ENCODE measurements around the gene DYNC1I1. TPM values are rescaled to one million over a fixed set of nuclear protein-coding genes. Genes with fewer than 3 reads are reported as not detected.
A peak's percentile ranks its signal among the peaks of the same experiment; 100 is the strongest.

The DYNC1I1 gene
- polyA plus RNA-seq, 1 experiment: 0.11 TPM

- no peaks in the 10 kb centered on the region for H3K36me3 ChIP-seq (ENCODE audit: control insufficient read depth, insufficient read depth, low read length)
- H3K4me3 ChIP-seq (ENCODE audit: low read depth, low read length): no peak overlapping the region
- ChIA-PET POLR2A (no interaction called here), CTCF (interaction anchor here (0.6 to 1.2 kb wide), 3 partner anchors 13 to 1853 kb away, joined by 3 to 5 read pairs (median 3); no protein-coding TSS in a partner anchor)
- H3K27me3 ChIP-seq (ENCODE audit: control insufficient read depth, insufficient read depth, low read length): no peaks in the 10 kb centered on the region
- DNase-seq (ENCODE audit: low read depth): no peak
- no peak for TF ChIP-seq CTCF (IDR thresholded peaks at IDR 0.05; ENCODE audit: insufficient read depth, low read depth, low read length)
Observed at GRCh38 chr7:96088579-96088978, 316.2 kb downstream of the DYNC1I1 start.

GRCh38 chr7:96089511-96089910 is 317.2 kb downstream of the DYNC1I1 start:
- H3K36me3 ChIP-seq (ENCODE audit: control insufficient read depth, insufficient read depth, low read length): no peaks in the 10 kb centered on the region
- CTCF ChIA-PET: interaction anchor here (0.6 to 0.7 kb wide), 2 partner anchors 243 to 1824 kb away, joined by 3 read pairs; no protein-coding TSS in a partner anchor

GRCh38 chr7:96090756-96091155 is 318.4 kb downstream of the DYNC1I1 start:
- no peak for DNase-seq (ENCODE audit: low read depth)
- CTCF ChIA-PET: no interaction called here
- TF ChIP-seq CTCF (IDR thresholded peaks at IDR 0.05; ENCODE audit: insufficient read depth, low read depth, low read length): no peak
- no peaks in the 10 kb centered on the region for H3K36me3 ChIP-seq (ENCODE audit: control insufficient read depth, insufficient read depth, low read length)
- POLR2A ChIA-PET: no interaction called here
- H3K27me3 ChIP-seq (ENCODE audit: control insufficient read depth, insufficient read depth, low read length): no peaks in the 10 kb centered on the region
- H3K4me3 ChIP-seq (ENCODE audit: low read depth, low read length): no peak overlapping the region

More at GRCh38 chr7:96089511-96089910, 317.2 kb downstream of the DYNC1I1 start:
- no peak for TF ChIP-seq CTCF (IDR thresholded peaks at IDR 0.05; ENCODE audit: insufficient read depth, low read depth, low read length)
- POLR2A ChIA-PET: no interaction called here
- no peaks in the 10 kb centered on the region for H3K27me3 ChIP-seq (ENCODE audit: control insufficient read depth, insufficient read depth, low read length)
- no peak overlapping the region for H3K4me3 ChIP-seq (ENCODE audit: low read depth, low read length)
- DNase-seq (ENCODE audit: low read depth): no peak

GRCh38 chr7:96093435-96093834 is 321.1 kb downstream of the DYNC1I1 start:
- TF ChIP-seq CTCF (IDR thresholded peaks at IDR 0.05; ENCODE audit: insufficient read depth, low read depth, low read length): no peak
- ChIA-PET CTCF (no interaction called here), POLR2A (no interaction called here)
- Histone ChIP-seq H3K36me3 (ENCODE audit: control insufficient read depth, insufficient read depth, low read length) (no peaks in the 10 kb centered on the region), H3K27me3 (ENCODE audit: control insufficient read depth, insufficient read depth, low read length) (no peaks in the 10 kb centered on the region), H3K4me3 (ENCODE audit: low read depth, low read length) (no peak overlapping the region)
- DNase-seq (ENCODE audit: low read depth): peak; percentile 36

GRCh38 chr7:96097835-96098234 is 325.5 kb downstream of the DYNC1I1 start:
- H3K36me3 ChIP-seq (ENCODE audit: control insufficient read depth, insufficient read depth, low read length): no peaks in the 10 kb centered on the region
- CTCF ChIA-PET: no interaction called here
- TF ChIP-seq CTCF (IDR thresholded peaks at IDR 0.05; ENCODE audit: insufficient read depth, low read depth, low read length): no peak
- no peak overlapping the region for H3K4me3 ChIP-seq (ENCODE audit: low read depth, low read length)
- POLR2A ChIA-PET: no interaction called here
- peak; percentile 26 for DNase-seq (ENCODE audit: low read depth)
- no peaks in the 10 kb centered on the region for H3K27me3 ChIP-seq (ENCODE audit: control insufficient read depth, insufficient read depth, low read length)
